ENCODE data around the gene RFX6.

DNA sequence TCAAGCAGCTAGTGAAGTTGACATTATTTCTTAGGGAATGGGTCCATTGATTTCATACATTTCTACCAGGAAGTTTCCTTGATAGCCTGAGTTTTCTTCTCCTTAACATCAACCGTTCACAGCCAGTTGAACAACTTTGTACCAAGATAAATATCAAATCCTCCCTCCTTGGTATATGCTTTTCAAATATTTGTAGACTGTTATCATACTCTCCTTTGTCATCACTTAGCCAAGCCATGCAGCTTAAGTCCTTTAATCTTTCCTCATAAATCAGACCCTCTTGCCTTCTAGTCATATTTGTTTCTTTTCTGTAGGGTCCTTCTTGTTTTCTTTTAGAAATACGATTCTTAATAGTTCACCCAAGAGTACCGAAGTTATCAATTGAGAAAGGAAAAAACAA, 25.6 kb downstream of the RFX6 start:
- TF ChIP-seq, protein P1, sequence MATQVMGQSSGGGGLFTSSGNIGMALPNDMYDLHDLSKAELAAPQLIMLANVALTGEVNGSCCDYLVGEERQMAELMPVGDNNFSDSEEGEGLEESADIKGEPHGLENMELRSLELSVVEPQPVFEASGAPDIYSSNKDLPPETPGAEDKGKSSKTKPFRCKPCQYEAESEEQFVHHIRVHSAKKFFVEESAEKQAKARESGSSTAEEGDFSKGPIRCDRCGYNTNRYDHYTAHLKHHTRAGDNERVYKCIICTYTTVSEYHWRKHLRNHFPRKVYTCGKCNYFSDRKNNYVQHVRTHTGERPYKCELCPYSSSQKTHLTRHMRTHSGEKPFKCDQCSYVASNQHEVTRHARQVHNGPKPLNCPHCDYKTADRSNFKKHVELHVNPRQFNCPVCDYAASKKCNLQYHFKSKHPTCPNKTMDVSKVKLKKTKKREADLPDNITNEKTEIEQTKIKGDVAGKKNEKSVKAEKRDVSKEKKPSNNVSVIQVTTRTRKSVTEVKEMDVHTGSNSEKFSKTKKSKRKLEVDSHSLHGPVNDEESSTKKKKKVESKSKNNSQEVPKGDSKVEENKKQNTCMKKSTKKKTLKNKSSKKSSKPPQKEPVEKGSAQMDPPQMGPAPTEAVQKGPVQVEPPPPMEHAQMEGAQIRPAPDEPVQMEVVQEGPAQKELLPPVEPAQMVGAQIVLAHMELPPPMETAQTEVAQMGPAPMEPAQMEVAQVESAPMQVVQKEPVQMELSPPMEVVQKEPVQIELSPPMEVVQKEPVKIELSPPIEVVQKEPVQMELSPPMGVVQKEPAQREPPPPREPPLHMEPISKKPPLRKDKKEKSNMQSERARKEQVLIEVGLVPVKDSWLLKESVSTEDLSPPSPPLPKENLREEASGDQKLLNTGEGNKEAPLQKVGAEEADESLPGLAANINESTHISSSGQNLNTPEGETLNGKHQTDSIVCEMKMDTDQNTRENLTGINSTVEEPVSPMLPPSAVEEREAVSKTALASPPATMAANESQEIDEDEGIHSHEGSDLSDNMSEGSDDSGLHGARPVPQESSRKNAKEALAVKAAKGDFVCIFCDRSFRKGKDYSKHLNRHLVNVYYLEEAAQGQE (IDR thresholded peaks at IDR 0.05; ENCODE audit: insufficient read depth in 1 of 2, low read depth in 2 of 2, low read length in 2 of 2): no peak
- TF ChIP-seq POLR2AphosphoS5 (IDR thresholded peaks at IDR 0.05; ENCODE audit: low read depth, low read length): no peak
